Mesenchymal stem cell (in vitro differentiated cells and primary cell): ENCODE measurements around the gene CENPF.

ENCODE experiments used
- DNase-seq: peaks from one replicate; pipeline ENCODE4 v3.0.0-alpha.2; 2013
- H2AFZ ChIP-seq: one replicate; pipeline ENCODE4 v1.6.1; 2013; ENCODE audit warnings: low read depth, mild to moderate bottlenecking, control low read depth, inconsistent platforms, low read length, moderate library complexity
- H2AK5ac ChIP-seq: 2 replicates; pipeline ENCODE4 v1.6.1; 2013; ENCODE audit warnings: low read length, moderate library complexity, mild to moderate bottlenecking, inconsistent platforms; ENCODE audit not compliant: severe bottlenecking
- H2BK120ac ChIP-seq: one replicate; pipeline ENCODE4 v1.6.1; 2013; ENCODE audit warnings: low read depth, mild to moderate bottlenecking, inconsistent platforms, low read length, moderate library complexity
- H2BK12ac ChIP-seq, 2 experiments: one replicate each; pipeline ENCODE4 v1.6.1; 2013; ENCODE audit warnings: inconsistent platforms in 2 of 2, low read length in 2 of 2, mild to moderate bottlenecking in 2 of 2, moderate library complexity in 2 of 2, control low read depth in 1 of 2
- H2BK15ac ChIP-seq: one replicate; pipeline ENCODE4 v1.6.1; 2013; ENCODE audit warnings: mild to moderate bottlenecking, low read depth, inconsistent platforms; ENCODE audit not compliant: poor library complexity, severe bottlenecking
- H2BK5ac ChIP-seq: 2 replicates; pipeline ENCODE4 v1.6.1; 2013; ENCODE audit warnings: low read depth, mild to moderate bottlenecking, low read length, control low read depth, inconsistent platforms; ENCODE audit not compliant: poor library complexity, severe bottlenecking
- H3K14ac ChIP-seq, 2 experiments: one replicate each; pipeline ENCODE4 v1.6.1; 2013; ENCODE audit warnings: inconsistent platforms in 2 of 2, low read length in 2 of 2, control low read depth in 1 of 2, mild to moderate bottlenecking in 1 of 2, moderate library complexity in 1 of 2
- H3K18ac ChIP-seq, 2 experiments: one replicate each; pipeline ENCODE4 v1.6.1; 2013; ENCODE audit warnings: inconsistent platforms in 2 of 2, low read length in 2 of 2, control low read depth in 1 of 2, low read depth in 1 of 2, mild to moderate bottlenecking in 1 of 2
- H3K23ac ChIP-seq, 2 experiments: one replicate each; pipeline ENCODE4 v1.6.1; 2013; ENCODE audit warnings: inconsistent platforms in 2 of 2, low read length in 2 of 2, mild to moderate bottlenecking in 2 of 2, moderate library complexity in 2 of 2, control low read depth in 1 of 2
- H3K27ac ChIP-seq: 2 replicates; pipeline ENCODE4 v1.5.1; 2013; ENCODE audit warnings: mild to moderate bottlenecking, moderate library complexity, low read length, control low read depth, inconsistent platforms; ENCODE audit not compliant: poor library complexity, severe bottlenecking
- H3K27me3 ChIP-seq, 2 experiments: 2 replicates each; pipeline versions ENCODE4 v1.6.1 to v1.7.0; 2013; ENCODE audit warnings: low read length in 2 of 2, mild to moderate bottlenecking in 2 of 2, moderate library complexity in 2 of 2, control low read depth in 1 of 2, inconsistent platforms in 1 of 2; ENCODE audit not compliant: control insufficient read depth in 1 of 2, insufficient read depth in 1 of 2
- H3K36me3 ChIP-seq, 2 experiments: 2 replicates each; pipeline versions ENCODE4 v1.6.1 to v1.7.0; 2013; ENCODE audit warnings: low read length in 2 of 2, control low read depth in 1 of 2, inconsistent platforms in 1 of 2, low read depth in 1 of 2, mild to moderate bottlenecking in 1 of 2; ENCODE audit not compliant: insufficient read depth in 2 of 2, control insufficient read depth in 1 of 2
- H3K4ac ChIP-seq, 2 experiments: one replicate each; pipeline ENCODE4 v1.6.1; 2013; ENCODE audit warnings: inconsistent platforms in 2 of 2, low read length in 2 of 2, mild to moderate bottlenecking in 2 of 2, moderate library complexity in 2 of 2, control low read depth in 1 of 2, low read depth in 1 of 2
- H3K4me1 ChIP-seq: 2 replicates; pipeline ENCODE4 v1.6.1; 2013; ENCODE audit warnings: low read depth, low read length, control low read depth; ENCODE audit not compliant: control insufficient read depth, insufficient read depth
- H3K4me2 ChIP-seq: 2 replicates; pipeline ENCODE4 v1.6.1; 2013; ENCODE audit warnings: low read length, mild to moderate bottlenecking, inconsistent platforms; ENCODE audit not compliant: poor library complexity, severe bottlenecking
- H3K4me3 ChIP-seq, 2 experiments: 2 replicates each; pipeline versions ENCODE4 v1.5.1 to v1.7.0; 2013; ENCODE audit warnings: low read length in 2 of 2, mild to moderate bottlenecking in 2 of 2, control low read depth in 1 of 2, low read depth in 1 of 2; ENCODE audit not compliant: insufficient read depth in 1 of 2
- H3K79me1 ChIP-seq: replicated peaks from 2 replicates; pipeline ENCODE4 v1.6.1; 2013; ENCODE audit warnings: mild to moderate bottlenecking, control low read depth, low read length, inconsistent platforms; ENCODE audit not compliant: poor library complexity, severe bottlenecking
- H3K9ac ChIP-seq: 2 replicates; pipeline ENCODE4 v1.7.0; 2013; ENCODE audit warnings: mild to moderate bottlenecking, low read length, moderate library complexity
- H3K9me3 ChIP-seq: 2 replicates; pipeline ENCODE4 v1.7.0; 2013; ENCODE audit warnings: mild to moderate bottlenecking, low read length; ENCODE audit not compliant: control insufficient read depth
- H4K8ac ChIP-seq: one replicate; pipeline ENCODE4 v1.6.1; 2013; ENCODE audit warnings: inconsistent platforms, mild to moderate bottlenecking, low read length, moderate library complexity
- H4K91ac ChIP-seq: one replicate; pipeline ENCODE4 v1.6.1; 2013; ENCODE audit warnings: mild to moderate bottlenecking, low read length, inconsistent platforms
- WGBS: methylation state at CpG from one replicate; pipeline ENCODE4 v1.1.7; 2013; ENCODE audit warnings: mixed read lengths; 5-methylcytosine and 5-hydroxymethylcytosine counted together

Gene CENPF

GRCh38 chr1:214658785-214659184, 55.8 kb downstream of the CENPF start:
- Histone ChIP-seq H2BK120ac (no peak overlapping the region), H3K27me3 (no peaks in the 10 kb centered on the region), H3K9ac (no peak overlapping the region), H3K27ac (no peak overlapping the region), H3K18ac (no peak overlapping the region), H4K91ac (no peak overlapping the region), H2AFZ (no peak overlapping the region), H2BK15ac (no peak overlapping the region), H4K8ac (peak overlapping the region; percentile 54), H3K9me3 (no peaks in the 10 kb centered on the region), H3K23ac (no peak overlapping the region), H2BK5ac (no peak overlapping the region), H2AK5ac (no peak overlapping the region), H3K4me3 (no peak overlapping the region), H2BK12ac (no peak overlapping the region), H3K4me1 (no peaks in the 10 kb centered on the region), H3K4me2 (no peak overlapping the region), H3K14ac (no peak overlapping the region), H3K79me1 (peaks cover 2% of the 10 kb centered on the region), H3K4ac (no peak overlapping the region), H3K36me3 (peaks cover 0 to 16% of the 10 kb centered on the region in 2 experiments)
- peak; percentile 41 for DNase-seq
- 89% methylated on average over 9 of the region's 9 CpGs for WGBS

GRCh38 chr1:214660190-214660589, 57.2 kb downstream of the CENPF start:
- Histone ChIP-seq H3K18ac (no peak overlapping the region), H3K4me1 (no peaks in the 10 kb centered on the region), H3K79me1 (peaks cover 2% of the 10 kb centered on the region), H2AFZ (no peak overlapping the region), H3K36me3 (peaks cover 0 to 18% of the 10 kb centered on the region in 2 experiments), H2BK120ac (no peak overlapping the region), H3K27me3 (no peaks in the 10 kb centered on the region), H3K4ac (no peak overlapping the region), H3K23ac (no peak overlapping the region), H2AK5ac (no peak overlapping the region), H4K8ac (no peak overlapping the region), H3K9me3 (no peaks in the 10 kb centered on the region), H4K91ac (no peak overlapping the region), H2BK15ac (no peak overlapping the region), H3K14ac (no peak overlapping the region), H2BK12ac (no peak overlapping the region), H2BK5ac (no peak overlapping the region), H3K4me2 (no peak overlapping the region), H3K27ac (no peak overlapping the region), H3K9ac (peak overlapping the region; percentile 19), H3K4me3 (no peak overlapping the region)
- no peak for DNase-seq
- WGBS: 97% methylated on average over 2 of the region's 2 CpGs

- Histone ChIP-seq H2BK12ac (no peak overlapping the region), H2AFZ (no peak overlapping the region), H3K23ac (no peak overlapping the region), H3K4ac (no peak overlapping the region), H3K4me3 (no peak overlapping the region), H3K27ac (no peak overlapping the region), H3K9me3 (no peaks in the 10 kb centered on the region), H3K14ac (no peak overlapping the region), H4K91ac (no peak overlapping the region), H3K79me1 (peaks cover 2% of the 10 kb centered on the region), H3K4me2 (no peak overlapping the region), H3K27me3 (no peaks in the 10 kb centered on the region), H2BK15ac (no peak overlapping the region), H3K36me3 (peaks cover 0 to 17% of the 10 kb centered on the region in 2 experiments), H2AK5ac (no peak overlapping the region), H2BK120ac (no peak overlapping the region), H3K4me1 (no peaks in the 10 kb centered on the region), H3K9ac (peak overlapping the region; percentile 42), H2BK5ac (no peak overlapping the region), H4K8ac (no peak overlapping the region), H3K18ac (no peak overlapping the region)
- WGBS: 85% methylated on average over 4 of the region's 4 CpGs
- peak; percentile 87 for DNase-seq
Observed at GRCh38 chr1:214660900-214661299, 57.9 kb downstream of the CENPF start.

GRCh38 chr1:214662223-214662785, 59.3 kb downstream of the CENPF start:
- Histone ChIP-seq H3K27me3 (no peaks in the 10 kb centered on the region), H4K8ac (no peak overlapping the region), H3K79me1 (peaks cover 4% of the 10 kb centered on the region), H3K4me2 (no peak overlapping the region), H3K14ac (no peak overlapping the region), H3K4me3 (no peak overlapping the region), H3K9ac (peak overlapping the region; percentile 42), H3K4ac (no peak overlapping the region), H2AK5ac (no peak overlapping the region), H2BK120ac (no peak overlapping the region), H2AFZ (no peak overlapping the region), H3K18ac (no peak overlapping the region), H3K9me3 (no peaks in the 10 kb centered on the region), H2BK5ac (no peak overlapping the region), H3K36me3 (peaks cover 0 to 8% of the 10 kb centered on the region in 2 experiments), H2BK12ac (no peak overlapping the region), H3K4me1 (no peaks in the 10 kb centered on the region), H2BK15ac (no peak overlapping the region), H3K23ac (no peak overlapping the region), H4K91ac (no peak overlapping the region), H3K27ac (no peak overlapping the region)
- 93% methylated on average over 3 of the region's 3 CpGs for WGBS
- peak; percentile 42 for DNase-seq
